Hepatocyte (in vitro differentiated cells): ENCODE results near the gene CUX1. TPM values are rescaled to one million over a fixed set of nuclear protein-coding genes. Genes with fewer than 3 reads are reported as not detected.
A peak's percentile ranks its signal among the peaks of the same experiment; 100 is the strongest.

Source experiments
- DNase-seq: peaks from one replicate; pipeline ENCODE4 v3.0.0-alpha.2; 2016; ENCODE audit warnings: low spot score
- H2AFZ ChIP-seq: fragments of 200-600 bp; sonication (generic); 2 replicates; pipeline ENCODE4 v1.6.0; 2016; ENCODE audit warnings: antibody characterized with exemption, mild to moderate bottlenecking
- H3K27ac ChIP-seq: fragments of 200-600 bp; sonication (generic); 2 replicates; pipeline ENCODE4 v1.5.1; 2016; ENCODE audit warnings: mild to moderate bottlenecking
- H3K27me3 ChIP-seq: fragments of 200-600 bp; sonication (generic); 2 replicates; pipeline ENCODE4 v1.6.1; 2016
- H3K36me3 ChIP-seq: fragments of 200-600 bp; sonication (generic); replicated peaks from 2 replicates; pipeline ENCODE4 v1.5.1; 2016; ENCODE audit warnings: low read depth; ENCODE audit not compliant: insufficient read depth
- H3K4me1 ChIP-seq: fragments of 200-600 bp; sonication (generic); 2 replicates; pipeline ENCODE4 v1.5.1; 2016; ENCODE audit warnings: mild to moderate bottlenecking, moderate library complexity; ENCODE audit not compliant: insufficient read depth
- H3K4me2 ChIP-seq: fragments of 200-600 bp; sonication (generic); 2 replicates; pipeline ENCODE4 v1.6.0; 2016
- H3K4me3 ChIP-seq: fragments of 200-600 bp; sonication (generic); 2 replicates; pipeline ENCODE4 v1.5.1; 2016; ENCODE audit warnings: mild to moderate bottlenecking
- H3K79me2 ChIP-seq: fragments of 200-600 bp; sonication (generic); 2 replicates; pipeline ENCODE4 v1.6.0; 2017; ENCODE audit warnings: mild to moderate bottlenecking
- H3K9me2 ChIP-seq: fragments of 200-600 bp; sonication (generic); replicated peaks from 2 replicates; pipeline ENCODE4 v1.6.0; 2017; ENCODE audit warnings: mild to moderate bottlenecking; ENCODE audit not compliant: insufficient read depth
- H3K9me3 ChIP-seq: fragments of 200-600 bp; sonication (generic); 2 replicates; pipeline ENCODE4 v1.5.1; 2016; ENCODE audit warnings: low read depth, mild to moderate bottlenecking
- H4K20me1 ChIP-seq: fragments of 200-600 bp; sonication (generic); 2 replicates; pipeline ENCODE4 v1.6.0; 2016; ENCODE audit warnings: mild to moderate bottlenecking; ENCODE audit not compliant: insufficient read depth, poor library complexity, severe bottlenecking
- EZH2 ChIP-seq: fragments of 200-600 bp; sonication (generic); IDR thresholded peaks from 2 replicates; pipeline ENCODE4 v1.6.1; 2016; ENCODE audit warnings: antibody characterized with exemption, mild to moderate bottlenecking, borderline replicate concordance
- EZH2phosphoT487 ChIP-seq: fragments of 200-600 bp; sonication (generic); IDR thresholded peaks from one replicate; pipeline ENCODE4 v1.6.1; 2018; ENCODE audit warnings: antibody characterized with exemption, mild to moderate bottlenecking, low read depth, moderate library complexity; ENCODE audit not compliant: unreplicated experiment, severe bottlenecking
- WGBS: methylation state at CpG from one replicate; pipeline ENCODE4 v1.1.6; 2016; ENCODE audit warnings: low lambda C conversion rate; ENCODE audit errors: missing lambda C conversion rate; 5-methylcytosine and 5-hydroxymethylcytosine counted together
- polyA plus RNA-seq: library from polyadenylated mRNA; unstranded; fragments of >200 nt; fragmentation: Nextera tagmentation; extraction: Ambion mirVana; gene quantifications from 2 replicates; pipeline ENCODE4 v1.2.1, GENCODE V29; 2016
- total RNA-seq: library from RNA; depleted of rRNA; stranded (reverse); fragments of >200 nt; gene quantifications from 2 replicates; pipeline ENCODE4 v1.2.3, GENCODE V29; 2014
- TF ChIP-seq, protein P1 (sequence below): fragments of 200-600 bp; sonication (generic); IDR thresholded peaks from 2 replicates; pipeline ENCODE4 v1.5.1; 2016; ENCODE audit warnings: antibody characterized with exemption, mild to moderate bottlenecking; ENCODE audit not compliant: poor library complexity

The CUX1 gene
- total and polyA plus RNA-seq, 2 experiments from 2014 or later: 60.1 to 76.8 TPM

DNA sequence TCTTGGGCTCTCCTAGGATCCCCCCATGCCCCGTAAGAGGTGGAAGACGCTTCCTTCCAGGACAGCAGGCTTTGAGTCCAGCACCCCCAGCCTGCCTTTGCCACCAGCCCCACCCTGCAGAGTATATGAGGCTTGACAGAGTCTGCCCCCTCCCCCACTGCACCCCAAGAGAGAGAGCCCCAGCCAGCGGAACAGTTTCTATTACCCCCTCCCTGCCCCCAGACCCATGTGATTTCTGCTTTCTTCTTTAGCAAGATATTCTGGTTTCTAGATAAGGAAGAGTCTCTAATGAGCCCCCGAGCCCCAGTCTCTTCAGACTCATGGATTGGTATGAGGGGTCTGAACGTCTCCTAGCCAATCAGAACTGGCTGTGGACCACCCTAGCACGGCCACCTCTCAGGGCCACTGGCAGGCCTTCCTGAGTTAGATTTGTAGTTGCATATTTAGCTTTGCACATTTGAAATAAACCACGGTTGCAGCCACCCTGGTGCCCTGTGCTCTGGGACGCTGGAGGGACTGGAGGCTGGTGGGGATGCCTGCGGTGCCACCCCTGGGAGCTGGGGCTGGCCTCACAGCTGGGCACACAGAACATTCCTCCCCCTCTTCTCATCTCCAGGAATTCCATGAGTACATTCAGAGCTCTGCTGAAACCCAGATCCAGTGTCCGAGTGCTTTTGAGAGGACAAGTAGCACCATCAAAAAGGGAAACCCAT lies 466.2 kb downstream of the CUX1 start:
- Histone ChIP-seq H3K27me3 (no peaks in the 10 kb centered on the region), H3K27ac (no peak overlapping the region), H3K79me2 (no peaks in the 10 kb centered on the region), H3K36me3 (no peaks in the 10 kb centered on the region), H3K9me3 (no peaks in the 10 kb centered on the region), H4K20me1 (no peaks in the 10 kb centered on the region), H2AFZ (no peak overlapping the region), H3K4me1 (peaks cover 7% of the 10 kb centered on the region), H3K9me2 (no peaks in the 10 kb centered on the region), H3K4me2 (no peak overlapping the region), H3K4me3 (no peak overlapping the region)
- DNase-seq: no peak
- TF ChIP-seq EZH2phosphoT487: no peak
- TF ChIP-seq, protein P1, sequence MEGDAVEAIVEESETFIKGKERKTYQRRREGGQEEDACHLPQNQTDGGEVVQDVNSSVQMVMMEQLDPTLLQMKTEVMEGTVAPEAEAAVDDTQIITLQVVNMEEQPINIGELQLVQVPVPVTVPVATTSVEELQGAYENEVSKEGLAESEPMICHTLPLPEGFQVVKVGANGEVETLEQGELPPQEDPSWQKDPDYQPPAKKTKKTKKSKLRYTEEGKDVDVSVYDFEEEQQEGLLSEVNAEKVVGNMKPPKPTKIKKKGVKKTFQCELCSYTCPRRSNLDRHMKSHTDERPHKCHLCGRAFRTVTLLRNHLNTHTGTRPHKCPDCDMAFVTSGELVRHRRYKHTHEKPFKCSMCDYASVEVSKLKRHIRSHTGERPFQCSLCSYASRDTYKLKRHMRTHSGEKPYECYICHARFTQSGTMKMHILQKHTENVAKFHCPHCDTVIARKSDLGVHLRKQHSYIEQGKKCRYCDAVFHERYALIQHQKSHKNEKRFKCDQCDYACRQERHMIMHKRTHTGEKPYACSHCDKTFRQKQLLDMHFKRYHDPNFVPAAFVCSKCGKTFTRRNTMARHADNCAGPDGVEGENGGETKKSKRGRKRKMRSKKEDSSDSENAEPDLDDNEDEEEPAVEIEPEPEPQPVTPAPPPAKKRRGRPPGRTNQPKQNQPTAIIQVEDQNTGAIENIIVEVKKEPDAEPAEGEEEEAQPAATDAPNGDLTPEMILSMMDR: no peak
- no peak for TF ChIP-seq EZH2
- 78% methylated on average over 10 of the region's 10 CpGs for WGBS

- Histone ChIP-seq H3K36me3 (no peaks in the 10 kb centered on the region), H3K79me2 (no peaks in the 10 kb centered on the region), H2AFZ (no peak overlapping the region), H3K27ac (no peak overlapping the region), H3K9me3 (no peaks in the 10 kb centered on the region), H3K4me2 (no peak overlapping the region), H4K20me1 (no peaks in the 10 kb centered on the region), H3K9me2 (no peaks in the 10 kb centered on the region), H3K4me1 (peaks cover 7% of the 10 kb centered on the region), H3K27me3 (no peaks in the 10 kb centered on the region), H3K4me3 (no peak overlapping the region)
- no peak for DNase-seq
- TF ChIP-seq EZH2phosphoT487 (no peak), EZH2 (no peak)
- TF ChIP-seq, protein P1: no peak
- 93% methylated on average over 11 of the region's 12 CpGs for WGBS
Measured at GRCh38 chr7:102284399-102284798, 467.0 kb downstream of the CUX1 start.

DNA sequence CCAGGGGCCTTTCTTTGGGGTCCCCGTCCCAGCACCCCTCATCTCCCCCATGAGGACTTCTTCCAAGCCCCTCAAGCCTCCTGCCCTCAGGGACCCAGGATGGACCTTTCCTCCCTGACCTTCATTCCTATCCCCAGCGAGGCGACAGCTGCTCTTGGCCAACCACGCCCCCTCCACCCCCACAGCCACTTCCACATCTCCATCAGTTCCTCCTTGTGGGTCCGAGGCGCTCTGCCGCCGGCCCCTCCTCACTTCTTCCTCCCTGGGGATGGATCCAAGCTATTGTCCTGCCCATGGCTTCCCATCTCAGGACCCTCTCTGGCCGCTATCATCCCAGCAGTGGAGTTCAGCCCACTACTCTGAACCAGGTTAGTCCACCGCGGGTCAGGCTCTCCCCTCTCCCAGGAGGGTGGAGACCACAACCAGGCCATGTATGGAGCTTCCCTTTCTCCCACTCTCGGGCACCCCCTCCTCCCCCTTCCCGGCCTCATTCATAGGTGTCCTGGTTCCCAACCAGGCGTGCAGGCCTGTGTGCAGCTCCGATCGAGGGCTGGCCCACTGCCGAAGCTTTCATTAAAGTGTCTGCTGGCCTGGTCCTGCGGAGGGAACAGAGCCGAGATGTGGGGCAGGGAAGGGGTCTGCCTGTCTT lies 467.6 kb downstream of the CUX1 start:
- Histone ChIP-seq H3K9me3 (no peaks in the 10 kb centered on the region), H3K4me1 (peaks cover 7% of the 10 kb centered on the region), H4K20me1 (no peaks in the 10 kb centered on the region), H3K36me3 (no peaks in the 10 kb centered on the region), H3K9me2 (no peaks in the 10 kb centered on the region), H2AFZ (no peak overlapping the region), H3K27ac (no peak overlapping the region), H3K79me2 (no peaks in the 10 kb centered on the region), H3K4me3 (no peak overlapping the region), H3K27me3 (no peaks in the 10 kb centered on the region), H3K4me2 (peak overlapping the region; percentile 100)
- DNase-seq: no peak
- TF ChIP-seq, protein P1: no peak
- no peak for TF ChIP-seq EZH2
- no peak for TF ChIP-seq EZH2phosphoT487
- 69% methylated on average over 18 of the region's 19 CpGs for WGBS
